Caco-2 (cell line): ENCODE data around the gene TTLL8. TPM values are rescaled to one million over a fixed set of nuclear protein-coding genes. Genes with fewer than 3 reads are reported as not detected.
A peak's percentile ranks its signal among the peaks of the same experiment; 100 is the strongest.

Experiments used
- BruUV-seq: library from RNA; stranded (reverse); fragments of 400-500 nt; replicated peaks from 2 replicates; lab custom pipeline; 2021; lab: Mats Ljungman, UMichigan
- CTCF ChIA-PET: fragments of 300-600 bp; sonication (Branson Sonifier 250); formaldehyde crosslinking; loops from one replicate; lab custom pipeline; 2022; ENCODE audit warnings: antibody characterized with exemption; lab: Charles Lee
- POLR2A ChIA-PET: fragments of 300-600 bp; sonication (Branson Sonifier 250); formaldehyde crosslinking; loops from one replicate; lab custom pipeline; 2022; ENCODE audit warnings: antibody characterized with exemption; lab: Charles Lee
- DNase-seq, 2 experiments: peaks; one replicate each; pipeline versions ENCODE4 v3.0.0 to v3.0.0-alpha.2; 2020 to 2022
- H3K27me3 ChIP-seq: replicated peaks from 2 replicates; pipeline ENCODE4 v1.6.0; 2011; ENCODE audit warnings: low read length; ENCODE audit not compliant: control insufficient read depth, insufficient read depth
- H3K36me3 ChIP-seq: 2 replicates; pipeline ENCODE4 v1.5.1; 2011; ENCODE audit warnings: low read length; ENCODE audit not compliant: control insufficient read depth, insufficient read depth
- H3K4me1 ChIP-seq: fragments of 250-450 bp; sonication (Bioruptor Pico); 2 replicates; pipeline ENCODE4 v1.5.1; 2020; ENCODE audit warnings: mild to moderate bottlenecking
- H3K4me3 ChIP-seq: 2 replicates; pipeline ENCODE4 v1.5.1; 2011; ENCODE audit warnings: low read depth, mild to moderate bottlenecking, control low read depth, low read length
- H3K9me3 ChIP-seq: fragments of 250-450 bp; sonication (Bioruptor Pico); 2 replicates; pipeline ENCODE4 v1.5.1; 2020; ENCODE audit warnings: mild to moderate bottlenecking, moderate library complexity
- H3K27ac Mint-ChIP-seq: one replicate; pipeline ENCODE4 v1.8.0; 2022; ENCODE audit warnings: mixed read lengths; ENCODE audit not compliant: unreplicated experiment
- H3K27me3 Mint-ChIP-seq: one replicate; pipeline ENCODE4 v1.8.0; 2022; ENCODE audit warnings: mixed read lengths; ENCODE audit not compliant: insufficient read depth, unreplicated experiment
- H3K36me3 Mint-ChIP-seq: one replicate; pipeline ENCODE4 v1.8.0; 2022; ENCODE audit warnings: mild to moderate bottlenecking, mixed read lengths; ENCODE audit not compliant: insufficient read depth, unreplicated experiment
- H3K4me1 Mint-ChIP-seq: one replicate; pipeline ENCODE4 v1.8.0; 2022; ENCODE audit warnings: low read depth, mixed read lengths; ENCODE audit not compliant: unreplicated experiment
- H3K4me3 Mint-ChIP-seq: one replicate; pipeline ENCODE4 v1.8.0; 2022; ENCODE audit warnings: mild to moderate bottlenecking, moderate library complexity, mixed read lengths; ENCODE audit not compliant: unreplicated experiment
- H3K9me3 Mint-ChIP-seq: one replicate; pipeline ENCODE4 v1.8.0; 2022; ENCODE audit warnings: mixed read lengths; ENCODE audit not compliant: unreplicated experiment
- CTCF ChIP-seq, 2 experiments: fragments of 200-600 bp in 1 of 2; IDR thresholded peaks; 1 replicate in 1 of 2; 2 replicates in 1 of 2; pipeline versions ENCODE4 v1.5.1 to v1.8.0; 2011 to 2022; ENCODE audit warnings: antibody characterized with exemption in 1 of 2, control low read depth in 1 of 2, inconsistent platforms in 1 of 2, low read depth in 1 of 2, low read length in 1 of 2, mild to moderate bottlenecking in 1 of 2, moderate library complexity in 1 of 2; ENCODE audit not compliant: insufficient read depth in 1 of 2, severe bottlenecking in 1 of 2, unreplicated experiment in 1 of 2
- intact Hi-C: fragments of 100-400 bp; cut with micrococcal nuclease; formaldehyde crosslinking; loops from one replicate; pipeline ENCODE4 v1.10.0; 2022; ENCODE audit not compliant: unreplicated experiment
- total RNA-seq: library from RNA; stranded (reverse); gene quantifications from 2 replicates; pipeline ENCODE4 v1.2.3, GENCODE V29; 2022

Gene TTLL8
- total RNA-seq, 1 experiment from 2014 or later, result not detected

GRCh38 chr22:50098052-50098451, 40.0 kb upstream of the TTLL8 start:
- ChIA-PET POLR2A (no interaction called here), CTCF (no interaction called here)
- Mint-ChIP-seq H3K27ac (no peak overlapping the region), H3K4me1 (peaks cover 3% of the 10 kb centered on the region), H3K9me3 (no peaks in the 10 kb centered on the region), H3K36me3 (no peaks in the 10 kb centered on the region), H3K27me3 (peaks cover 4% of the 10 kb centered on the region), H3K4me3 (no peak overlapping the region)
- TF ChIP-seq CTCF (IDR thresholded peaks at IDR 0.05; ENCODE audit: insufficient read depth in 1 of 2, low read depth in 1 of 2, low read length in 1 of 2, severe bottlenecking in 1 of 2, unreplicated experiment in 1 of 2), result no peak
- no peak for DNase-seq
- Histone ChIP-seq H3K36me3 (no peaks in the 10 kb centered on the region), H3K27me3 (no peaks in the 10 kb centered on the region), H3K9me3 (no peaks in the 10 kb centered on the region), H3K4me1 (no peaks in the 10 kb centered on the region), H3K4me3 (no peak overlapping the region)
- no TSS peak for BruUV-seq
- intact Hi-C loops, result no loop called here

- Histone ChIP-seq H3K36me3 (no peaks in the 10 kb centered on the region), H3K9me3 (no peaks in the 10 kb centered on the region; the same call in 1 of the 2 replicates), H3K27me3 (no peaks in the 10 kb centered on the region), H3K4me3 (no peak overlapping the region), H3K4me1 (peaks cover 4% of the 10 kb centered on the region; the same call in 1 of the 2 replicates)
- peaks cover 4% of the 10 kb centered on the region for H3K36me3 Mint-ChIP-seq
- intact Hi-C loops, result no loop called here
- peaks cover 4% of the 10 kb centered on the region for H3K27me3 Mint-ChIP-seq
- ChIA-PET CTCF (no interaction called here), POLR2A (no interaction called here)
- no TSS peak for BruUV-seq
- H3K9me3 Mint-ChIP-seq, result peaks cover 13% of the 10 kb centered on the region
- TF ChIP-seq CTCF (IDR thresholded peaks at IDR 0.05; ENCODE audit: insufficient read depth in 1 of 2, low read depth in 1 of 2, low read length in 1 of 2, severe bottlenecking in 1 of 2, unreplicated experiment in 1 of 2), result no peak
- peaks cover 9% of the 10 kb centered on the region for H3K4me1 Mint-ChIP-seq
- no peak for DNase-seq
- H3K27ac Mint-ChIP-seq, result peak overlapping the region; percentile 30
- no peak overlapping the region for H3K4me3 Mint-ChIP-seq
These were observed 34.2 kb upstream of the TTLL8 start for GRCh38 chr22:50092342-50092741.

GRCh38 chr22:50091092-50091768, 33.1 kb upstream of the TTLL8 start:
- H3K4me3 Mint-ChIP-seq, result no peak overlapping the region
- intact Hi-C loops, result no loop called here
- ChIA-PET CTCF (no interaction called here), POLR2A (no interaction called here)
- Histone ChIP-seq H3K4me1 (peaks cover 4% of the 10 kb centered on the region; the same call in 1 of the 2 replicates), H3K27me3 (no peaks in the 10 kb centered on the region), H3K36me3 (no peaks in the 10 kb centered on the region), H3K4me3 (no peak overlapping the region), H3K9me3 (no peaks in the 10 kb centered on the region; the same call in 1 of the 2 replicates)
- no peak overlapping the region for H3K27ac Mint-ChIP-seq
- peaks cover 4% of the 10 kb centered on the region for H3K36me3 Mint-ChIP-seq
- no TSS peak for BruUV-seq
- H3K9me3 Mint-ChIP-seq, result peaks cover 23% of the 10 kb centered on the region
- TF ChIP-seq CTCF (IDR thresholded peaks at IDR 0.05; ENCODE audit: insufficient read depth in 1 of 2, low read depth in 1 of 2, low read length in 1 of 2, severe bottlenecking in 1 of 2, unreplicated experiment in 1 of 2), result no peak
- no peak for DNase-seq
- H3K27me3 Mint-ChIP-seq, result peaks cover 4% of the 10 kb centered on the region
- H3K4me1 Mint-ChIP-seq, result peaks cover 9% of the 10 kb centered on the region
